AG09309 (cell line): ENCODE results near the gene NRIP3.
"Not testable (repeated sequence)": the region's sequence is repeated elsewhere in the genome, so short reads cannot be mapped to it uniquely, and the experiment has no call there.

Source experiments
- DNase-seq: peaks from one replicate; pipeline ENCODE4 v3.0.0-alpha.2; 2010; ENCODE audit warnings: low read depth
- H3K4me3 ChIP-seq: 2 replicates; pipeline ENCODE4 v1.5.1; 2011; ENCODE audit warnings: mild to moderate bottlenecking, low read depth, low read length, moderate library complexity; ENCODE audit not compliant: control insufficient read depth
- CTCF ChIP-seq: IDR thresholded peaks from 2 replicates; pipeline ENCODE4 v1.5.1; 2011; ENCODE audit warnings: mild to moderate bottlenecking, low read depth, low read length, inconsistent platforms; ENCODE audit not compliant: insufficient read depth, control insufficient read depth; ENCODE audit errors: missing control alignments

NRIP3 gene

GRCh38 chr11:9001736-9002135 lies 2.1 kb downstream of the NRIP3 start:
- peak; percentile 48 for DNase-seq
- no peak for TF ChIP-seq CTCF
- no peak overlapping the region for H3K4me3 ChIP-seq

- no peak for TF ChIP-seq CTCF
- H3K4me3 ChIP-seq, result no peak overlapping the region
- DNase-seq, result no peak
These were observed 5.8 kb downstream of the NRIP3 start for GRCh38 chr11:8998017-8998416.

GRCh38 chr11:8997451-8997850 lies 6.3 kb downstream of the NRIP3 start:
- DNase-seq, result no peak
- H3K4me3 ChIP-seq, result no peak overlapping the region
- TF ChIP-seq CTCF, result no peak

- H3K4me3 ChIP-seq, result no peak overlapping the region
- DNase-seq, result peak; percentile 40
- TF ChIP-seq CTCF, result no peak
These were observed 14.3 kb downstream of the NRIP3 start for GRCh38 chr11:8989453-8989852.

GRCh38 chr11:8988329-8989234 lies 15.2 kb downstream of the NRIP3 start:
- no peak for DNase-seq
- no peak for TF ChIP-seq CTCF
- H3K4me3 ChIP-seq, result no peak overlapping the region

- no peak for TF ChIP-seq CTCF
- no peak for DNase-seq
- no peak overlapping the region for H3K4me3 ChIP-seq
These were observed 16.4 kb downstream of the NRIP3 start for GRCh38 chr11:8987446-8987845.

- not testable (repeated sequence) for H3K4me3 ChIP-seq, DNase-seq
These were observed 17.0 kb downstream of the NRIP3 start for GRCh38 chr11:8986772-8987171.
